H9 (cell line): Measurements from ENCODE around the gene FCMR. TPM values are rescaled to one million over a fixed set of nuclear protein-coding genes. Genes with fewer than 3 reads are reported as not detected.

Experiments used
- DNase-seq: peaks from one replicate; pipeline ENCODE4 v3.0.0-alpha.2; 2017
- H2AFZ ChIP-seq: one replicate; pipeline ENCODE4 v1.6.1; 2013; ENCODE audit warnings: mild to moderate bottlenecking, low read length, control low read depth, moderate library complexity
- H2AK5ac ChIP-seq: 2 replicates; pipeline ENCODE4 v1.6.1; 2013; ENCODE audit warnings: low read length, control low read depth, mixed read lengths; ENCODE audit not compliant: insufficient read length
- H2BK120ac ChIP-seq: one replicate; pipeline ENCODE4 v1.6.1; 2013; ENCODE audit warnings: low read depth, mild to moderate bottlenecking, low read length, control low read depth, inconsistent platforms; ENCODE audit not compliant: poor library complexity, severe bottlenecking
- H2BK12ac ChIP-seq: 2 replicates; pipeline ENCODE4 v1.6.1; 2013; ENCODE audit warnings: low read length, control low read depth, mixed read lengths, low read depth; ENCODE audit not compliant: insufficient read length
- H2BK15ac ChIP-seq: 2 replicates; pipeline ENCODE4 v1.6.1; 2013; ENCODE audit warnings: low read depth, low read length, control low read depth
- H2BK20ac ChIP-seq: one replicate; pipeline ENCODE4 v1.6.1; 2013; ENCODE audit warnings: low read depth, mild to moderate bottlenecking, low read length, control low read depth, inconsistent platforms; ENCODE audit not compliant: poor library complexity, severe bottlenecking
- H2BK5ac ChIP-seq: 2 replicates; pipeline ENCODE4 v1.6.1; 2013; ENCODE audit warnings: low read length, control low read depth, mixed read lengths; ENCODE audit not compliant: insufficient read length
- H3K14ac ChIP-seq: 2 replicates; pipeline ENCODE4 v1.6.1; 2013; ENCODE audit warnings: low read length, control low read depth; ENCODE audit not compliant: insufficient read depth
- H3K18ac ChIP-seq: 2 replicates; pipeline ENCODE4 v1.6.1; 2013; ENCODE audit warnings: low read depth, mild to moderate bottlenecking, mixed read lengths, low read length, control low read depth; ENCODE audit not compliant: insufficient read length
- H3K23ac ChIP-seq: 2 replicates; pipeline ENCODE4 v1.6.1; 2013; ENCODE audit warnings: low read length, control low read depth, mixed read lengths, low read depth; ENCODE audit not compliant: insufficient read length
- H3K23me2 ChIP-seq: 2 replicates; pipeline ENCODE4 v1.6.1; 2013; ENCODE audit warnings: low read depth, mild to moderate bottlenecking, mixed read lengths, low read length, control low read depth; ENCODE audit not compliant: insufficient read length, poor library complexity, severe bottlenecking
- H3K27ac ChIP-seq: 2 replicates; pipeline ENCODE4 v1.5.1; 2013; ENCODE audit warnings: low read length, control low read depth, mixed read lengths, low read depth; ENCODE audit not compliant: insufficient read length
- H3K27me3 ChIP-seq: 2 replicates; pipeline ENCODE4 v1.6.1; 2013; ENCODE audit warnings: low read length, control low read depth, inconsistent platforms; ENCODE audit not compliant: insufficient read depth
- H3K4ac ChIP-seq: 2 replicates; pipeline ENCODE4 v1.6.1; 2013; ENCODE audit warnings: low read depth, mild to moderate bottlenecking, control low read depth, inconsistent platforms, low read length, moderate library complexity
- H3K4me1 ChIP-seq: 2 replicates; pipeline ENCODE4 v1.6.1; 2013; ENCODE audit warnings: low read length, control low read depth, inconsistent platforms; ENCODE audit not compliant: insufficient read depth
- H3K4me2 ChIP-seq: 2 replicates; pipeline ENCODE4 v1.6.1; 2013; ENCODE audit warnings: low read length, control low read depth, mixed read lengths; ENCODE audit not compliant: insufficient read length, insufficient read depth
- H3K56ac ChIP-seq: 2 replicates; pipeline ENCODE4 v1.6.1; 2013; ENCODE audit warnings: low read depth, mild to moderate bottlenecking, mixed read lengths, low read length, control low read depth; ENCODE audit not compliant: insufficient read length
- H3K79me1 ChIP-seq: 2 replicates; pipeline ENCODE4 v1.6.1; 2013; ENCODE audit warnings: low read depth, mild to moderate bottlenecking, moderate library complexity, low read length, control low read depth, inconsistent platforms; ENCODE audit not compliant: insufficient read depth, poor library complexity, severe bottlenecking
- H3K79me2 ChIP-seq: 2 replicates; pipeline ENCODE4 v1.6.1; 2013; ENCODE audit warnings: low read length, control low read depth, inconsistent platforms; ENCODE audit not compliant: insufficient read depth
- H3K9ac ChIP-seq: 2 replicates; pipeline ENCODE4 v1.6.1; 2013; ENCODE audit warnings: low read length, control low read depth, mixed read lengths; ENCODE audit not compliant: insufficient read length; ENCODE audit errors: extremely low read depth
- H3K9me3 ChIP-seq: one replicate; pipeline ENCODE4 v1.6.1; 2013; ENCODE audit warnings: low read depth, low read length, inconsistent platforms; ENCODE audit not compliant: control insufficient read depth
- H3T11ph ChIP-seq: one replicate; pipeline ENCODE4 v1.6.1; 2013; ENCODE audit warnings: mild to moderate bottlenecking, low read length, control low read depth, inconsistent platforms
- H4K20me1 ChIP-seq: one replicate; pipeline ENCODE4 v1.6.1; 2013; ENCODE audit not compliant: control insufficient read depth, insufficient read length, insufficient read depth
- H4K5ac ChIP-seq: 2 replicates; pipeline ENCODE4 v1.6.1; 2013; ENCODE audit warnings: low read depth, mild to moderate bottlenecking, mixed read lengths, low read length, control low read depth; ENCODE audit not compliant: insufficient read length
- H4K8ac ChIP-seq: replicated peaks from 2 replicates; pipeline ENCODE4 v1.6.1; 2013; ENCODE audit warnings: low read length, control low read depth, mixed read lengths, low read depth; ENCODE audit not compliant: insufficient read length
- H4K91ac ChIP-seq: 2 replicates; pipeline ENCODE4 v1.6.1; 2013; ENCODE audit warnings: low read depth, mild to moderate bottlenecking, moderate library complexity, mixed read lengths, low read length, control low read depth; ENCODE audit not compliant: insufficient read length
- H3K27ac Mint-ChIP-seq, 3 experiments: 2 replicates in 2 of 3; 3 replicates in 1 of 3; pipeline ENCODE4 v1.8.0; 2020 to 2021; ENCODE audit warnings: mixed read lengths in 3 of 3, mild to moderate bottlenecking in 1 of 3, moderate library complexity in 1 of 3
- H3K27me3 Mint-ChIP-seq: 2 replicates; pipeline ENCODE4 v1.8.0; 2021; ENCODE audit warnings: low read depth, mild to moderate bottlenecking, moderate library complexity, mixed read lengths
- H3K36me3 Mint-ChIP-seq, 3 experiments: 2 replicates in 2 of 3; 3 replicates in 1 of 3; pipeline ENCODE4 v1.8.0; 2020 to 2021; ENCODE audit warnings: low read depth in 3 of 3, mixed read lengths in 3 of 3; ENCODE audit not compliant: insufficient read depth in 1 of 3
- H3K4me1 Mint-ChIP-seq, 2 experiments: 2 replicates each; pipeline ENCODE4 v1.8.0; 2020; ENCODE audit warnings: mixed read lengths in 2 of 2
- H3K4me3 Mint-ChIP-seq, 2 experiments: 2 replicates in 1 of 2; 3 replicates in 1 of 2; pipeline ENCODE4 v1.8.0; 2020 to 2021; ENCODE audit warnings: mild to moderate bottlenecking in 2 of 2, mixed read lengths in 2 of 2, moderate library complexity in 1 of 2
- H3K9me3 Mint-ChIP-seq, 2 experiments: 2 replicates in 1 of 2; 3 replicates in 1 of 2; pipeline ENCODE4 v1.8.0; 2020; ENCODE audit warnings: mild to moderate bottlenecking in 2 of 2, mixed read lengths in 2 of 2, moderate library complexity in 1 of 2
- WGBS: extraction: QIAGEN DNeasy Blood & Tissue Kit; methylation state at CpG from one replicate; pipeline ENCODE4 v1.1.7; 2013; ENCODE audit warnings: missing lambda C conversion rate, low lambda C conversion rate, mixed read lengths; ENCODE audit not compliant: insufficient read length; ENCODE audit errors: extremely low coverage; 5-methylcytosine and 5-hydroxymethylcytosine counted together
- total RNA-seq: library from RNA; stranded (reverse); gene quantifications from 2 replicates; pipeline ENCODE4 v1.2.1, GENCODE V29; 2021
- TF ChIP-seq, protein P1 (sequence below): fragments of 200-600 bp; sonication (generic); conservative IDR thresholded peaks from 3 replicates; pipeline ENCODE4 v1.8.0; 2021; ENCODE audit warnings: antibody characterized with exemption, mild to moderate bottlenecking

FCMR gene
- total RNA-seq, 1 experiment from 2014 or later, result not detected

DNA sequence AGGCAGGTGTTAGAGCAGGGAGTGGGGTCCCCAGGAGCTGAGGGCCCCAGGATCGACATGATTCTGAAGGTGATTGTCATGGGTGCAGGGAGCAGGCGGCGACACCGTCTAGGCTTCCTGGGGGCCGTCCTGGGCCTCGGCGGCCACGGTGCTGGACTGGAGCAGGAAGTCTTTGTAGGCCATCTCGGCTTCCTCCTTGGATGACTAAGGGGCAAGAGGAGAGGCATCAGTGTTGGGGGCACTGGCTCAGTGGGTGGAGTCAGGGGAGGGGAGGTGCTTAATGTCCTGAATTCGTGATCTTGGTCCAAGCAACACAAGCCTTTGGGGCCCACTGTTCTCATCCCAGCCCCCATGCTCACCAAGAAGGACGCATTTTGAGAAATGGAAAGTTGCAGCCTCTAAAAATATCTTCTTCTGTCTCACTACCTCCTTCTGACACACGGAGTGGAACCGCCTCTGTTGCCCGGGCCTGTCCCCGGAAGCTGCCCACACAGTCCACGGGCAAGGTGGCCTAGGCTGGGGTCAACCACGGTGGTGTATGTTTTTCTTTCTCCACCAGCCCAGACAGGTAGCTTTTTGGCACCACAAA lies 8.6 kb upstream of the FCMR start:
- no peak overlapping the region for H3K27ac Mint-ChIP-seq
- Histone ChIP-seq H3K9ac (no peak overlapping the region), H2BK120ac (no peak overlapping the region), H4K20me1 (no peaks in the 10 kb centered on the region), H3K56ac (no peak overlapping the region), H2BK12ac (no peak overlapping the region), H3K23me2 (no peaks in the 10 kb centered on the region), H2AK5ac (no peak overlapping the region), H2BK20ac (no peak overlapping the region), H3K18ac (no peak overlapping the region), H3K4ac (no peak overlapping the region), H3K79me2 (no peaks in the 10 kb centered on the region), H3K14ac (no peak overlapping the region), H3K27me3 (no peaks in the 10 kb centered on the region), H3K79me1 (no peaks in the 10 kb centered on the region), H2BK15ac (no peak overlapping the region), H4K91ac (no peak overlapping the region), H3K9me3 (no peaks in the 10 kb centered on the region), H3T11ph (no peak overlapping the region), H2AFZ (no peak overlapping the region), H4K5ac (no peak overlapping the region), H2BK5ac (no peak overlapping the region), H3K27ac (no peak overlapping the region), H3K4me1 (no peaks in the 10 kb centered on the region), H3K4me2 (no peak overlapping the region), H4K8ac (no peak overlapping the region), H3K23ac (no peak overlapping the region)
- no CpG with 5 or more reads among the region's 17 CpGs for WGBS
- H3K9me3 Mint-ChIP-seq, result no peaks in the 10 kb centered on the region
- TF ChIP-seq, protein P1, sequence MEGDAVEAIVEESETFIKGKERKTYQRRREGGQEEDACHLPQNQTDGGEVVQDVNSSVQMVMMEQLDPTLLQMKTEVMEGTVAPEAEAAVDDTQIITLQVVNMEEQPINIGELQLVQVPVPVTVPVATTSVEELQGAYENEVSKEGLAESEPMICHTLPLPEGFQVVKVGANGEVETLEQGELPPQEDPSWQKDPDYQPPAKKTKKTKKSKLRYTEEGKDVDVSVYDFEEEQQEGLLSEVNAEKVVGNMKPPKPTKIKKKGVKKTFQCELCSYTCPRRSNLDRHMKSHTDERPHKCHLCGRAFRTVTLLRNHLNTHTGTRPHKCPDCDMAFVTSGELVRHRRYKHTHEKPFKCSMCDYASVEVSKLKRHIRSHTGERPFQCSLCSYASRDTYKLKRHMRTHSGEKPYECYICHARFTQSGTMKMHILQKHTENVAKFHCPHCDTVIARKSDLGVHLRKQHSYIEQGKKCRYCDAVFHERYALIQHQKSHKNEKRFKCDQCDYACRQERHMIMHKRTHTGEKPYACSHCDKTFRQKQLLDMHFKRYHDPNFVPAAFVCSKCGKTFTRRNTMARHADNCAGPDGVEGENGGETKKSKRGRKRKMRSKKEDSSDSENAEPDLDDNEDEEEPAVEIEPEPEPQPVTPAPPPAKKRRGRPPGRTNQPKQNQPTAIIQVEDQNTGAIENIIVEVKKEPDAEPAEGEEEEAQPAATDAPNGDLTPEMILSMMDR, result no peak
- H3K36me3 Mint-ChIP-seq, result no peaks in the 10 kb centered on the region
- no peak for DNase-seq
- peaks cover 0 to 3% of the 10 kb centered on the region in 2 experiments; a peak in 1 of 4 replicates for H3K4me1 Mint-ChIP-seq
- peaks cover 4% of the 10 kb centered on the region for H3K27me3 Mint-ChIP-seq
- no peak overlapping the region for H3K4me3 Mint-ChIP-seq
